Activated T-helper 1 cell treated with Interleukin-2 at 50 U/mL for 16 hours (primary cell): ENCODE data around the gene KRTAP4-6.
"Not testable (repeated sequence)": the region's sequence is repeated elsewhere in the genome, so short reads cannot be mapped to it uniquely, and the experiment has no call there.

Source experiments
- DNase-seq: peaks from one replicate; pipeline ENCODE4 v3.0.0-alpha.2; 2020; ENCODE audit warnings: low read depth

The KRTAP4-6 gene

DNA sequence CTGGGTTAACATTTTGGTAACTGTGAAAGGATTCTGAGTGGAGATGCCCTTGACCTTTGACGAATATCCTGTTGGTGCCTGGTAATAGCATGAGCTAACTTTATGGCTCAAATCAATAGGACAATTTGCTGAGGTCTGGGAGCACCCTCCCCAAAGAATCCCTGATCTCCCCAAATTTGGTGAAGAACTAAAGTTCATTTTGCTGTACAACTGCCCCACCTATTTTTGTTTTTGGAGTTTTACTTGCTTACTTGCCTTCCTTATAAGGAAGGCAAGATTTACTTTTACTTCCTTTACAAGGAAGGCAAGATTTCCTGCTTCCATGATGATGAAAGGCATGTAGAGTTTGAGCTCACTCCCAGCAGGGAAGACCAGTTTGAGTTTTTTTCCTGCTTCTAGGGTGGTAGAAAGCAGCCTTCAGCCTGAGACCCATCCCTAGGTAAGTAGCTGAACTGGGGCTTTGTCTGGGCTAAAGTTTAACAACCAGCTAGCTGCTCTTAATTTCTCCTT is 32.3 kb downstream of the KRTAP4-6 start:
- no peak for DNase-seq

GRCh38 chr17:41105347-41105746 is 35.0 kb downstream of the KRTAP4-6 start, which contains the start of gene KRTAP4-9:
Gene KRTAP4-9 (plus strand): TSS chr17:41105389. CDS start chr17:41105389, 0 bp downstream.
- DNase-seq: not testable (repeated sequence)

DNA sequence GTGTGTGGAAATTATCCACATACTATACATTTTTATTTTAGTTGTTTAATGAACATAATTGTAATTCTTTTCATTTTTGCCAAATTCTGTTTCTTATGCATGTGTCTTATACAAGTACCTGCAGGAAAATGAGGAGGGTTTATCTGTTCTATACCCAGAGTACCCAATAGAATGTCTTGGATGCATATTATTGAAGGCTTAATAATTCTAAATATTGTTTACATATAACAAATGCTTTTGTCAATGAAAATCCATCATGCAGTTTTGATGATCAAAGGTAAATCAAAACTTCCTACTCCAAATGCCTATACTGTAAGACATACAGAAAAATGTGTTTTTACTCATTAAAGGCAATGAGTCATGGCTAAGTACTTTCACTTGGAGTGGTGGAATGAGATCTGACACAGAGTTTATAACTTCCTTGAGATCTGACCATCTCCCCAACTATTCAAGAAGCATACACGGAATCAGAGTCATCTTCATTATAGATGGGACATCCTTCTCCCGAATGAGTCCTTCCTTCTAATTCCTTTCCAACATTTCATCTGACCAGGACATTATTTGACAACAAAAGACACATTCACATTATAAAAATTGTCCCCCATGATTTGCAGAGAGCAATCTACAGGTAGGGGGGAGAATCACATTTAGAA is 35.8 kb downstream of the KRTAP4-6 start:
- DNase-seq: not testable (repeated sequence)

DNA sequence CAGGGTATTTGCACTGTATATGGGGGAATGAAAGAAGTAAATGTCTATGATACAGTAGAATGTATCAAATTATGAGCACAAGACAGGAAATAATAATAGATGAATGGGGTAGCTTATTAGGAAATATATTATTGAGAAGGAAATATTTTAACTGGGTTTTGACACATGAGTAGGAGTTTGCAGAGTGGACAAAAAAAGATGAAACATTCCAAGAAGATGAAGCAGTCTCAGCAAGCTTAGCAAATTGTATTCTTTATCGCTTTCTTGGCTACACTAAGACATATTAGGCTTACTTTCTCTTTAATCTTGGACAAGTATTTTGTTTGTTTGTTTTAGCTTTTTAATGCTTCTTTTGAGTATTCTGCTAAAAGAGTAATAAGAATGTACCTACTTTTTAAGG is 36.4 kb downstream of the KRTAP4-6 start:
- DNase-seq: no peak

- no peak for DNase-seq
These were observed 38.6 kb downstream of the KRTAP4-6 start, which contains the start of gene KRTAP4-16 for GRCh38 chr17:41101586-41102259. Gene KRTAP4-16 (minus strand): TSS chr17:41102209. CDS start chr17:41102209, 0 bp downstream.

DNA sequence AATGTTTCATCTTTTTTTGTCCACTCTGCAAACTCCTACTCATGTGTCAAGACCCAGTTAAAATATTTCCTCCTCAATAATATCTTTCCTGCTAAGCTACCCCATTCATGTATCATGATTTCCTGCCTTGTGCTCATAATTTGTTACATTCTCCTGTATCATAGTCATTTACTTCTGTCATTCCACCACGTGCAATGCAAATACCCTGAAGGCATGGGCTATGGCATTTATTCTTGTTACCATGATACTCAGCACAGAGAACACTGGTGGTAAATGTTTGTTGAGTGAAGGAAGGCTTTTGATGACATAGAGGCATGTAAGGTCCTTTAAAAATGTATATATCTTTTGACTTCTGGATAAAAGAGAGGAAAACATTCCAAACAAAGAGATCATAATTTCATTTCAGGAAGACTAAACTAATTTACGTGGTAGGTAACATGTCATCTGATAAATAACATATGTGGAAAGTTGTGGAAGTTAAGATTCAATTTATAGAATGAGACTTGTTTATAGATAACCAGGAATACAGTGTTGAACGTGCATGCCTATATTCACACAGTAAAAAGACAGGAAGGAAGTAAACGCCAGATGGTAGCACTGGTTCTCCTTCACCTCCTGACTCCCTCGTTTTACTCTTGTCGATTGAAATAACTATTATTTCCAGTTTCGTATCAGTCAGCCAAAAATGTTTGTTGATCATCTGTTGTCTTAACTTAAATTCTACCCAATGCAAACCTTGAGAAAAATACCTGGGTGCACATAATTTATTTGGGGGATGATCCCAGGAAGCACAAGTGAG is 40.5 kb downstream of the KRTAP4-6 start:
- DNase-seq: not testable (repeated sequence)

GRCh38 chr17:41098481-41098880 is 41.9 kb downstream of the KRTAP4-6 start:
- no peak for DNase-seq

DNA sequence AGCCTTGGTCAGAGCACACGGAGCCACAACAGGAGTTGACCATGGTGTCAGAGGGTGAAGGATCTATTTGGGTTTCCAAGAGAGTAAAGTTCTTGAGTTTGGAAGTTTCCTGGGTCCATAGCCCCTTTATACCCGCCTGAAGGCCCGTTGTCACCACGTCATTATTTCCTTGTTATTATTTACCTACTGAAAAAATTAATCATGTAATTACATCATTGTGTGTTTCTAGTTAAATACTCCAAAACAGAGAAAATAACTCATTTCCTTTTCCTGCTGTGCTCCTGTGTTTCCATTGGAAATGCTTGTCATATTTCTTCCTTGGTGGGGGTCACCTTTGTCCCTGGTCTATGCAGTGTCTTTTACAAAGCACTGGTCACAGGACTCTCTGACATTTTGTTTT is 42.3 kb downstream of the KRTAP4-6 start, which contains the start of gene KRTAP4-8:
Gene KRTAP4-8 (minus strand): TSS at position 101 of the 400 bp plus-strand sequence. CDS start 58 bp downstream, at position 43.
- DNase-seq: no peak

DNA sequence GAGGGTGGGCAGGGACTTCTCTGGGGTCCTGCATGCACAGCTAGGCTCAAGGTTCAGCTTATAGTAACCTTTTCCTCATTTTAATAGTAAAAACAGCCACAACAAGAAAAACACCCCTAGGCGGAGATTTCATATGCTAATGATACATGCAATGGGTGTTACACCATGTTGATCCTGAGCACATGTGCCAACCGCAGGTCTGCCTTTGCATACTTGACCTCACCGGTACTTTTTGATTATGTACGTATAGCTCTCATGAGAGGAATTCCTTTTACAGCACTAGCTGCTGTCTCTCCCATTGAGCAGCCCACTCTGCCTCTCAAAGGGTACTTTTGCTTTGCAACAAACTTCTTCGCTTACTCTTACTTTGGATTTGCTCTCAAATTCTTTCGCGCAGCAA is 44.3 kb downstream of the KRTAP4-6 start:
- DNase-seq: no peak
